GM21528 (cell line): ENCODE results near the gene RDH14.

Experiments
- ATAC-seq: cut with Tn5 transposase; IDR thresholded peaks from one replicate; pipeline ENCODE4 v1.9.1; 2021; ENCODE audit warnings: mild to moderate bottlenecking, moderate library complexity; ENCODE audit not compliant: unreplicated experiment, low FRiP score

The RDH14 gene, protein sequence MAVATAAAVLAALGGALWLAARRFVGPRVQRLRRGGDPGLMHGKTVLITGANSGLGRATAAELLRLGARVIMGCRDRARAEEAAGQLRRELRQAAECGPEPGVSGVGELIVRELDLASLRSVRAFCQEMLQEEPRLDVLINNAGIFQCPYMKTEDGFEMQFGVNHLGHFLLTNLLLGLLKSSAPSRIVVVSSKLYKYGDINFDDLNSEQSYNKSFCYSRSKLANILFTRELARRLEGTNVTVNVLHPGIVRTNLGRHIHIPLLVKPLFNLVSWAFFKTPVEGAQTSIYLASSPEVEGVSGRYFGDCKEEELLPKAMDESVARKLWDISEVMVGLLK

DNA sequence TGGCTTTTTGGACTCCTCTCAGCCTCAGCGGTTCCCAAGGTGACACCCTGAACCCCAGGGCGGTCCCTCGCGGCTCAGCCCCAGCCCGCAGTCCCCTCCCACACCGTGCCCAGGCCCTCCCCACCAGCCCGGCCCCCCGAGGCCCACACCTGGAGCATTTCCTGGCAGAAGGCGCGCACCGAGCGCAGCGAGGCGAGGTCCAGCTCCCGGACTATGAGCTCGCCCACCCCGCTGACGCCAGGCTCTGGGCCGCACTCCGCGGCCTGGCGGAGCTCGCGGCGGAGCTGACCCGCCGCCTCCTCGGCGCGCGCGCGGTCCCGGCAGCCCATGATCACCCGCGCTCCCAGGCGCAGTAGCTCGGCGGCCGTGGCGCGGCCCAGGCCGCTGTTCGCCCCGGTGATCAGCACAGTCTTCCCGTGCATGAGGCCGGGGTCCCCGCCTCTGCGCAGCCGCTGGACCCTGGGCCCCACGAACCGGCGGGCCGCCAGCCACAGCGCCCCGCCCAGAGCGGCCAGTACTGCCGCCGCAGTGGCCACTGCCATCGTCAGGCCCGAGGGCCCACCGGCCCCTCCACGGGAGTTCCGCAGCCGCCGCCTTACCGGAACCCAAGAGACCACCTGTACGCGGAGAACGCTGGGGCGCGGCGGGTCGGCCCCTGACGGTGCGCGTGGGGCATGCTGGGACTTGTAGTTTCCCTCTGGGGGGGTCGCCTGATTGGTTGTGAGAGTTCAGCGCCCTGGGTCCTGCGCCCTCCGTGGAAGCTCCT, at the start of gene RDH14:
RDH14 (minus strand) TSS at position 623 of the 766 bp plus-strand sequence; CDS start at position 542, 81 bp downstream.
- ATAC-seq: peak; percentile 98

DNA sequence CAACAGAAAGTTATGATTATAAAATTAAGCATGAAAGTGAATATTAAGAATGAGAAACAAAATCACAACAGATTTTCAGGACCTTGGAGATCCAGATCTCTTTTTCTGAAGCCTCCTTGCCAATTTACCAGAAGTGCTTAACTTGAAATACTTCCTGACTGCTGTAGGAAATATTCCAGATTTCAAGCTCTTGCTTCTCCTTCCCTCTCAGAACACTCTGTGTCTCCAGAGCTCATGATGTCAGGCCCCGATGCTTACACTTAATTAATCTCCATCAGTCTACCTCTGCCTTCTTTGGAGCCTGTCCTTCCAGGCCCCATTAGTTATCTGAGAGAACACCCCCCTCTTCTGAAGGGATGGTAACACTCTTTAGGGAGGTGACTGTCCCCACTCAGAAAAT, 49.6 kb upstream of the RDH14 start:
- no peak for ATAC-seq

DNA sequence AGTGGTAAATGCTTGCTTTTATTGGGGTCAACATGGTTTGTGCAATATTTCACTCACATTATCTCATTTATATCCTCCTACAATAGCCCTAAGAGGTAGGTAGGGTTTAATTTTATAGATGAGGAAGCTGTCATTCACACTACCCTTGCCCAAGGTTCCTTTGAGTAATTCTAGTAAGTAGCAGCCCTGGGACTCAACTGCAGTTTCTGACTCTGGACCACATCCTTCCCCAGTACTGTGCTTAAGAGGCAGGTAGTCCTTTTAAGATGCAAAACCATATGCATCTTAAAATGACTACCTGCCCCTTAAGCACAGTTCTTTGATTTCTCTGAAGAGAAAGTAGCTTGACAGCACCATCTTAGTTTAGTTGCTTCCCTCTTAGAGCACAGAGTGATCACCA, 44.7 kb upstream of the RDH14 start:
- ATAC-seq: no peak

DNA sequence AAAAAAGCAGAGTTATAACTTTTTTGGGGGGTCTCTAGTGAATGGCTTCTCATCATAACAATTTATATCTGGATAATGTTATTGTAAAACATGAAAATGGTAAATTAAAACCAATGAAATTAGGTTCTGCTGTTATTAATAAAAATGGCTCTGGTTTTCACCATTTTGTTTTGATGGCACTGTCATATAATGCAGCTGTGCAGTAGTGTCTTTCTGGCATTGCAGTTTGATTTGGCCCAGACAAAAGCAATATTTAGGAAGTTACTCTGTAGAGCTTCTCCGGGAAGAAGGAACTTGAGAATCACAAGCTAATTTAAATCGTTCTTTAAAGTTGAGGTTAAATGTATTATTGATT, 44.1 kb upstream of the RDH14 start:
- no peak for ATAC-seq

DNA sequence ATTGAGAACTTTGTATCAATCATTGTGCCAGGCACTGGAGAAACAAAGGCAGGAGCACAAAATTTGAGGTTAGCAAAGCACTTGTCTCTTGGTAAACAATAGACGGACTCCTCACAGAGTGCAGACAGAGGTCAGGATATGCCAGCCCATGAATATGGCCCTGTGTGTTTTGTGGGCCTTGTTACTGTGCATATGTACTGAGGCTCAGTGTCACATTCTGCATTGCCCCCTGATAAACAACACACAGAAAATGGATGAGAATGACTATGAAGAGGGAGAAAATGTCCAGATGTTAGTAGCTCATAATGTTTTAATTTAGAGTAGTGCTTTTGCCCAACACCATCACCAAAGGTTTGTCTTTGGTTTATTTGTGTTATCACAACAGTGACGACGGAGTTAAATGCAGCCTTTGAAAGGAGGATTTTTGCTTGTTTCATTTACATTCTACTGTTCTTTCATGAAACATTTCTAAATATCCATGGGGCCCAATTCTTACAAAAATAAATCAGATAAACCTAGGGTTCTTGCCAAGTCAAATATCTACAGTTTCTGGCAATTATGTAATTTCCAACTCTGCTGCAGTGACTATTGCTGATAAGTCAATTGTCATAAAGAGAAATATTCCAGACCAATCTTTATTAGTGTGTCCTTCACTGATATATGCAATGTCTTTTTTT, 43.5 kb upstream of the RDH14 start:
- no peak for ATAC-seq

DNA sequence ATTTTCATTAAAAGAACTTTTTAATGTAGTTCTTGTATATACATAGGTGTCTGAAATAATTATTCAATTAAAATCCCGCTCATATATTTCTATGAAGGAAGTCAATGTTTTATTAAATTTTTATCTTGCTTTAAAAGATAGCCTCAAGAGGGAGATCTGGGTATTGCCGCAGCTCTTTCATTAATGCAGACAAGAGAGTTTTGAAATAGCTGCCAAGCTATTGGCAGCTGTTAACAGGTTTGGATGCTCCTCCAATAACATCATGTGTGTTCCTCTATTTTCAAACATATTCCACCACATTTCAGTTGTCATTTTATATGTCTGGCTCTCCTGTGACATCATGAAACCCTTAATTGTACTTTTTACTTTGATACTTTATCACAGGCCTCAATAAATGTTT, 41.8 kb upstream of the RDH14 start:
- ATAC-seq: no peak

DNA sequence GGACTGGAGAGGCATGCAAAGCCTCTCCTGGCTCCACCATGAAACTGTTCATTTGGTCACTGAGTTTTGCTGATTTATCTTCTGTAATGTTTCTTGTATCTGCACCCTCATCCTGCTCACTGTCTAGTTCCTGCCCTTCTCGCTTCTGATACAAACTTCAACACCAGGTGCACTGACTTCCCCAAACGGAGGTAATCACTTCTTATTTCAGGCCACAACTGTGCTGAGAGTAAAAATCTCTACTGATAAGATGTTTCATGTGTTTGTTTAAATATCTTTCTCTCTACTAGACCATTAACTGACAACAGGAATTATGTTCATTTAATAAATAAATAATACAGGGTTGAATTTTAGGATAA, 39.8 kb upstream of the RDH14 start:
- ATAC-seq: no peak

DNA sequence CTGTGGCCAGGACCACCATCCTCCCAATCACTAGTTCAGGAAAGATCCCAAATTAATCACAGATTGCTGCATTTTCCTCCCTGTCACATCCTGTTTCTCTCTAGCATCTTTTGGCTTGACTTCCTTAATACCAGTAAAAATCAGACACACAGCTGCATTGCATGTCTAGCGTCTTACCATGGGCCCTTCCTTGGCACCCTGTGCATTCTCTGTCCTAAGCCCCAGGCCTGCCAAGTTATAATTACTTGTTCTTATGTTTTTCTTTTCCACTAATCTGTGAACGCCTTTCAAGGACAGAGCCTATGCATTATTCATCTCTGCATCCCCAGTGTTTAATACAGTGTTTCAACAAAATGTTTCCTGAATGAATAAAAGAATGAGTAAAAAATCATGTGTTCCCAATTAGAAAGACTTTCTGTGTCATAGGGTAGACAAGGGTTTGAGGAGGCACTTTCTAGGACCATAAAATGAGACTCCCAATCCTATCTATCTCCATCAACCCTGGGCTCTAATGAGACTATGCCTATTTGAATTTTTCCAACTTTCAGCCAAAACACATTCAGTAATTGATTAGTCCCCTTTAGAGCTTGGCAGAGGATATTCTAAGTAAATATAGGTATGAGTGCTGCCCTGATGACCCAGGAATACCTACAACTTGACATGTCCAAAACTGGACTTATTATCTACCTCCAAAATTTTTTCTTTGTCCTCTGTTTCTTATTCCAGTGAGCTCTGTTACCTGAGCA, 39.2 kb upstream of the RDH14 start:
- ATAC-seq: no peak

DNA sequence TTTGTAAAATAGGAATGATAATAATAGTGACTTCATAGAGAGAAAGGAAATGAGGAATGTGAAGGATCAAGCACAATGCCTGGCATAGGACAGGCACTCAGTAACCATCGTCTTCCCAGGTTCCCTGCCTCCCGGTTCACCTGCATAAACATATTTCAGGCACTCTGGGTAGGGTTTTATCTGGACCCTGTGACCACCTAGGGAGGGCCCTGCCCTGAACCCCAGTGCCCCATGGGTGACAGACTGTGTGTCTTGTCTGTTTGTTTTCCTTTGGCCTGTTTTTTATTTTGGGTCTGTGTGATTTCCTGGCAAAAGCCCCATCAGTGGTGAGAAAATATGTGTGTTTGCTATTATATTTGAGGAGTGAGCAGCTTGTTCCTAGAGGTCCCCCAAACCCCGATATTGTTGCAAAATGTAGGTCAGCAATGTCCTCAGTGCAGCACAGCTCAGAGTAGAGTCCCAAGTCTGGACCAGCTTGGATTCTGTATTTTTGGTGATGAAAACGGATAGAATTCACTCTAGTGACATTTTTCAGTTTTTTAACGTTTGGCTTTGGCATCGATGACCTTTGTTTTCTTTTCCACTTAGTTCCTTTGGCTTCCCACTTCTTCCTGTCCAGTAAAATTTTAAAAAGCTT, 38.5 kb upstream of the RDH14 start:
- no peak for ATAC-seq

DNA sequence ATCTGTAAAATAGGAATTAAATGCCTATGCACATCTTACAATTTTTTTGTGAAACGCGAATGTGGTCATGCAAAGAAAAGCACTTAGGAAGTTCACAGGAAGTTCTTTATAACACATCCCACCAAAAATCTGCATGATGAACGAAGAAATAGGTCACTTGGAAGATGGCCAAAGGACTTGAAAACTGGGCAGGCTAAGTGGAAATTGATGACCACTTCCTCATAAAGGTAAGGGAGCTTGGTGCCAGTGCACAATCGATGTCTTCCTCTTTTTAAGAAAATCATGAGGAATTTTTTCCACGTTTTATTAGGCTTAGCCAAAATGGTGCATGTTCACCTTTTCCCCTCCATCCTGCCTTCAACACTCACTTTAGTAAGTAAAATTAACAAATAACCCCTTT, 37.2 kb upstream of the RDH14 start:
- ATAC-seq: no peak

DNA sequence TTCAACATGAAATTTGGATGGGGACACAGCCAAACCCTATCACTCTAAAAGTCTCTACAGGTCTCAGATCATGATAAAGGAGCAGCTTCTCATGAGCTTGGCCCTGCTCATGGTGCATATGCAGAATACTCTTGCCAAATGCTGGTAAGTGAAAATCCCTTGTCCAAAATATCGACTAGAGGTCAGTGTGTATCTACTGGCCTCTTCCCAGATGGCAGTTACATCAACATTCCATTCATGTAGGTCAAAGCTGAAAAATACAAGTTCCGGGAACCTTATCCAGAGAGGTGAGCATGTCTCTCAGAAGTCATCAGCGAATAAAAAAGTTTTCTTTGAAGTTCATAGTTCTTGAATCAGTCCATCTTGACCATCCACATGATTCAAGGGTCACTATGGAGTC, 36.5 kb upstream of the RDH14 start:
- ATAC-seq: no peak

DNA sequence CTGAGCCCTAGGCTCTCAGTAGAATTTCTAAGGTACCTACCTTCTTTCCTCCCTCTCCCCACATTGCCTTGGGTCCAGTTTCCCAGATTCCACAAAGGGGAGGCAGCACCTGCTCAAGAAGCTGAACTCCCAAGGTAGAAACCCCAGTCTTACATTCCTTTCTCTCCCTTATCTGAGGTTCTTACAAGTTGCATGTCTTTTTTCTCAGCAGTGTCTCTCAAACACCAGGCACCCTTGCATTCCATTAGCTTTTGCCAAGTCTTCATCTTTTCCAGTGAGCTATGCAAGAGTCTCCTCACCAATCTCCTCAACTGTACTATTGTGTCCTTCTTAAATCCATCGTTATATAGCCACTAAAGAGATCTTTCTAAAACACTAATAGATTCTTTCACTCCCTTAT, 33.0 kb upstream of the RDH14 start:
- ATAC-seq: no peak

DNA sequence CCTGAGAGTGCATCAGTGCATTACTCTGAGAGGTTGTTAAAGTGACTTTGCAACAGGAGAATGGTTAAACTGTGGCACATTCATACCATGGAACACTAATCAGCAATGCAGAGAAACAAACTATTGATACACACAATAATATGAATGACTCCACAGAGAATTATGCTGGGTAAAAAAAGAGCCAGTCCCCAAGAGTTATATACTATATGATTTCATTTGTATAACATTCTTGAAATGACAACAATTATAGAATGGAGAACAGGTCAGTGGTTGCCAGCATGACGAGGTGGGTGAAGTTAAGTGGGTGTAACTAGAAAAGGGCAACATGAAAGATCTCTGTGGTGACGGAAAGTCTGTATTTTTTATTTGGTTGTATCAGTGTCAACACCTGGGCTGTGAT, 31.9 kb upstream of the RDH14 start:
- no peak for ATAC-seq

DNA sequence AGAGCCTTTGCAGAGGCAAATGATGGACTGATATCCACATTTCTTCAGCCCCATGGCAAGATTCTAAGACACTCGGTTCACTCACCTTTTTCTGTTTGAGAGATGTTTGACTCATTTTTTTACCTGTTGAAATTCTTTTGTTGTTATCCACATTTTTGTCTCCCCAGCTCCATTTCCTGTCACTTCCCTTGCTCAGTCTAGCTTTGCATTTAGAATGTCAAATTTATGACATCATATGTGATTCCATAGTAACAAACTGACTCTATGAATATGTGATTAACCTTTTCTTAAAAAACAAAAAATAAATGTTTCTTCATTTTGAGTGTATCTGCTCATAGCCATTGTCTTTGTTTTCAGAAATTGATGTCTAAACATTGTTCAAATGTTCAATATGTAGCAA, 28.9 kb upstream of the RDH14 start, which contains the start of gene NT5C1B:
NT5C1B (minus strand) TSS at position 216 of the 400 bp plus-strand sequence; CDS start at position 115, 101 bp downstream.
- ATAC-seq: no peak

DNA sequence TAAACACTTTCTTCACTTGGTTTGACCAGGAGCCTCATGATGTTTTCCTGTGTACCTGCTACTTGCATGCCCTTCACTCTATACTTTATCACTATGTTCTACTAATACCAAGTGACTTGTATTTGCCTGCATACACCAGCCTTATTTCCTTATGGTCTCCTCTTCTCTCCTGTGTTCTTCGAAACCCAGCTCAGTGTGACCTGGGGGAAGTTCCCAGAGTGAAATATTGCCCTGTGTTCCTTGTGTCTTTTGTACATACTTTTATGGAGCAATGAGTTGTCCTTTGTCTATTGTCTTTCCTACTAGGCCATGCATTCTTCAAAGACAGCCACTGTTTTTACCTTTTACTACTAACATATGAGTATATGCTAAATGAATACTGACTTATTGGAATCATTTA, 28.3 kb upstream of the RDH14 start:
- ATAC-seq: no peak

DNA sequence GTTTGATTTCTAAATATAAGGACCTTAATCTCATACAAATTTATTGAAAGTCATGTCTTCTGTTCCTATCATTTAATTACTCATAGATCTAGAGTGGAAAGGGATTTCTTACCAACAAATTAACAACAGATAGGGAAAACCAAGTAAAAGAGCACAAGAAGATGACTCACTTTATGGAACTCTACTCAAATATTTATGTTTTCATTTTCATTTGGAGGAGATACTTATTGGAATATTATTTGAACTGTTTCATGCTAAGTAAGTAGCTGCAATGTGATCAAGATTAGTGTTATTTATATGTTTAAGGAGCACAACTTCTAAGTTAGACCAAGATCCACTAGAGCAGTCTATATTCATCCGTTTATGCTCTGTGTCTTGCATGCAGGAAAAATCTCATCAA, 27.6 kb upstream of the RDH14 start:
- no peak for ATAC-seq

DNA sequence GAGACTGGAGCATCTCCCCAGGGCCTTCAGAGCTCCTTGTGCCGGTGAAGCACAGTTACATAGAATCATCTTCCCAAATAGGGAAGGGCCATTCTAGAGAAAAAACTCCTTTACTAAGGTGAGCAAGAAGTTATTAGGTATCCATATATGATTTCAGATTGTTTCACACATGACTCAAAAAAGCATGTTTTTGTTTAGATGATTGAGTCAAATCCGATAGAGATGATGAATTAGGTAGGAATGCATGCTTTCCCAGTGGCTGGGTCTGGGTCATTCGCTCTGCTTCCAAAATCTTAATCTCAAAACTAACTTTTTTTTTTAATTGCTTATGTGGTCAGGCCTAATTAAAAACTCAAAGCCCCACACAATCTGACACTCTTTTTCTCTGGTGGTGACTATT, 25.1 kb upstream of the RDH14 start:
- ATAC-seq: no peak

DNA sequence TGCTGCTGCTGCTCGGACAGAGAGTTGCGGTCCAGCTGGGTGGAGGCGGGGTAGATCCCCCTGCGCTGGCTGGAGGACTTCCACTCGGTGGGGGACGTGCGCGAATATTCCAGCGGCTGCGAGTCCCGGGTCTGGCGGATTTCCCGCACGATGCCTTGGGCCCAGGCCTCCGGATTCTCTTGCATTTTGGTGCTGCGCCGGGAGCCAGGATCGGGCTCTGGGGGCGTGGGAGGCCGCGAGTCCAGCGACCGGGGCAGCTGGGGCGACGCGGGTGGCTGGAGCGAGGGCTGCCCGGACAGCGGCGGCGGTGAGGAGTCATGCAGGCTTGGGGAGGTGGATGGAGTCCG, 24.1 kb upstream of the RDH14 start:
- ATAC-seq: no peak

DNA sequence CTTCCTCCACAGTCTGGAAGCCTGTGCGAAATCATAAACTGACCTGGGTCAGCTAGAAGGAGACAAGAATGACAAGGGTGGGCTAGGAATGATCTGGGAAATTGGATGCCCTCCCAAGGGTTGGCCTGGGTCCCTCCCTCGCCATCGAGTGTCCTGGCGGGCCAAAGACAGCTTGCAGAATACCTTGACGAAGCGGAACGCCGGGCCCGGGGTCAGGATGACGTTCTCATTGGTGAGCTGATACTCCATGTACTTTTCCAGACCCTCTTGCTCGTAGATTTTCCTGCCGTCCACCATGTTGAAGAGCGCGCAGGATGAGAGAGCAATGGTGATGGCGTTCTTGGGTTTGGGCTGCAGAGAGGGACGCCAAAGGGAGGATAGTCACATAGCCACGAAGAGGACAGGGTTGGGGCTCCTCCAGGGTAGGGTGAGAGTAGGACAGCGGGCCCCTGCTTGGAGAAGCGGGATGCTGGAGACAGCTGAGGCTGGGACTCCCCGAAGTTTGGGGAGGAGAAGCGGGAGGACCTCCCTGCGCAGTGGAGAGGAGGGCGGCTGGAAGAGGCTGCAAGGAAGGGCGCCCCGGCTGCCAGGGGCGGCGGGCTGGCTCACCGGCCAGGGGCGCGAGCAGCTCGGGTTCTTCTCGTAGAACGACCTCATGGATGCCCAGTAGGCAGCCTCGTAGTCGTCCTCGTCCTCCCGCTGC, 23.6 kb upstream of the RDH14 start:
- ATAC-seq: no peak

DNA sequence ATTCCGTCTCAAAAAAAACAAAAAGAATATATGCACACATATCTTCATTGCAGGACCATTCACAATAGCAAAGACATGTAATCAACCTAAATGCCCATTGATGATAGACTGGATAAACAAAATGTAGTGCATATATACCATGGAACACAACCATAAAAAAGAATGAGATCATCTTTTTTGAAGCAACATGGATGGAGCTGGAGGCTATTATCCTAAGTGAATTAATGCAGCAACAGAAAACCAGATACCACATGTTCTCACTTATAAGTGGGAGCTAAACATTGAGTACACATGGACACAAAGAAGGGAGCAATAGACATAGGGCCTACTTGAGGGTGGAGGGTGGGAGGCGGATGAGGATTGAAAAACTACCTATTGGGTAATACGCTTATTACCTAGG, 20.2 kb upstream of the RDH14 start:
- ATAC-seq: no peak
